Activated T-helper 1 cell treated with anti-CD3 and anti-CD28 coated beads, Interleukin-2, amount 50 U/mL, for 16 hours (primary cell): ENCODE data around the gene DNAAF8.

Source experiments
- DNase-seq, 2 donors: peaks; one replicate each; pipeline ENCODE4 v3.0.0-alpha.2; 2020; ENCODE audit warnings: low read depth in 1 of 2, low spot score in 1 of 2

Gene DNAAF8

GRCh38 chr16:4695473-4696171, 38.7 kb upstream of the DNAAF8 start:
- no peak for DNase-seq

GRCh38 chr16:4696172-4696904, 38.0 kb upstream of the DNAAF8 start:
- DNase-seq = no peak

DNA sequence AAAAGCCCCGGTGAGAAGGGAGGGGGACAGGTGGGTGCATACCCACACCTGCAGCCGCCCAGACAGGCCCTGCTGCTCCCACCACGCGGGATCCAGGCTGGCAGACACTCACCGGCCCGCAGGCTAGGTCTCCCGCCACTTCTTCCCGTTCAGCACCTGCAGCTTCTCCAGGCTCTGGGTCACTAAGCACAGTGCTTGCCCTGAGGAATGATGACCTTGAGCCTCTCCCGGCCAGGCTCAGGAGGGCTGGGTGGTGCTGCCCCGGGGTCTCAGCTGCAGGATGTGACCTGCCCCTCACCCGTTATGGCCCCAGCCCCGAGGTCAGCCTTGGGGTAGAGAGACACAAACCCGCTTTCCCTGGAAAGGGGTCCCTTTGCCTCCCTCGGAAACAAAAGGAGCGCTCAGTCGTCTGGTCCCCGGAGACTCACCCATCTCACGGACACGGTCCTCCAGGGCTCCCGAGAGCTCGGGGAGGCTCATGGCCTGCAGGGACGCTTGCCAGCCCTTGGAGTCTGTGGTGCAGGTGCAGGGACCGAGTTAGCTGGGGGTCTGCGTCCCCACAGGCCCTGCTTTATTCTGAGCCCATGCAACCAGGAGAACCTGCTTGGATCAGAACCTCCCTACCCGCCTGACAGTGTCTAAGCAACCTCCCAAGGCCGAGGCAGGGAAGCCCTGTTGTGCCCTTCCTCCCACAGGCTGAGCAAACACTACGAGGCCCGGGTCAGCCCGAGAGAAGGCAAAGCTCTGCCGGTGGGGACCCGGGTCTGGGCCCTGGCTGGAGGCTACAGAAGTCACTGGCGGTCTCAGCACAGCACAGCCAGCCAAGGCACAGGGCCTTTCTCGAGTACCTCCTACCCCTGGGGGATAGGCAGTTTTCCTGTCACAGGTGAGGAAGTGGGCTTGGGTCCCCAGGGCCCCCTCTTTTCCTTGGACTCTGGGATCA, 37.2 kb upstream of the DNAAF8 start:
- no peak for DNase-seq

DNA sequence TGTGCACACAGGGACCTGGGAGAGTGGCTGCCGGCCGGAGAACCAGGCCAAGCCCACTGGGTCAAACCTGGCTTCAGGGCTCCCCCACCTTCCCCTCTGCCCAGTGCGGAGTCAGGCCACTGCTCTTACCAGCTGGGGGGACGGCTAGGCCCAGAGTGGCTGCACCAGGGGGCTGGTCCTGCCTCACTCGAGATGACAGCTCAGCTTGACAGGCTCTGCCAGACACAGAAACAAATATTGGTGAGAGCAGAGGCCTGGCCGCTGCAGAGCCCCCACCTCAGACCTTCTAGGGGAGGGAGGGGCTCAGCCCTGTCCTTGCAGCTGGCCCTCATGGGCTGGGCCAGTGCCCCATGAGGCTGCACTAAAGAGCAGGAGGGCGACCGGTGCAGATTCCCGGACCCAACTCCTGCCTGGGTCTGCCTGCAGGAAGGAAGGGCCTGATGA, 36.5 kb upstream of the DNAAF8 start:
- no peak for DNase-seq

DNA sequence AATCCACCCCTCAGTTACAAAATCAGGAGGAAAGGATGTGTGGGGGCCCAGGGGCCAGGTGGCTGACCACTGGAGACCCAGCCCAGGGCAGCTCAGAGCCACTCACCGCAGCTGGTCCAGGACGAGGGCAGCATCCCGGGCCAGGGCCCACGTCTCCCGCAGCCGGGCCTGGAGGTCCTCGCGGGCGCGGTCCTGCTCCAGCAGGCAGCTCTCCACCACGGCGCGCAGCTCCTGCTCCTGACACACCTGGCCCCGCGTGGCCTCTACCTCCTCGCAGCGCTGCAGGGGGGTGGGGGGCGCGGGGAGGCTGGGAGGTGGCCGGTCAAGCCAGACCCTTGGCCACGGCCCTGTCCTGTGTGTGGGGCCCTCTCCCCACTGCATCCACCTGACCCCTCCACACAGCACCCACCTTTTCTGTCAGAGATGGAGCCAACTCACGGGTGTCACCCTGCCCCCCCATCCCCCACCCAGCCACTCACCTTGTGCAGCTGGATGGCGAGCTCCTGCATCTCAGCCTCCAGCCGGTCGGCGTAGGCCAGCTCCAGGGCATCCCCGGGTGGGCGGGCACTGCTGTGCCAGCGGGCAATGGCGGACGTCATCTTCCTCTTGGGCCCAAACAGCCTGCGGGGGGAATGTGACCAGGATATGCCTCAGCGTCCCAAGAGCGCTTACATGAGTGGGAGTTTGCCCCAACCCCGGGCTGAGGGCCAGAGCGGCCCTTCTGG, 35.9 kb upstream of the DNAAF8 start:
- no peak for DNase-seq

DNA sequence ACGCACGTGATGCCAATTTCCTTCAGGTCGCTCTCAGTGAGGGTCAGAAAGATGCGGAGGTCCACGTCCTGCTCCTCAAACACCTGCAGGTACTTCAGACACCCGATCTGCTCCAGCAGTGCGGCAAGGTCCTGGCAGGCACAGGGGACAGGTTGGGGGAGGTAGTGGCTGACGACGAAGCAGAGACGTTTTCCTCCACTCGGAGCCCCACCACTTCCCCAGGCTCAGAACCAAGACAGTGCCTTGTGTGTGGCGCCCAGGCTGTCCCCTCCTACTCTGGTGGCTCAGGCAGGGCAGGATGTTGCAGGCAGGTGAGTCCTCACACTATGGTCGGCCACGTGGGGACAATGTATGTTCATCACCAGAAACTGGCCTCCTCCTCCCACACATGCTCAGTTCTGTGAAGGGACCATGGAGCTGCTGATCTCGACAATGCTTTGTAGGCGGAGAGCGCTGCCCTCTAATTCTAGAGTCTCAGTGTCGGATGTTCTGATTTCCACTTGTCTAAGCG, 35.2 kb upstream of the DNAAF8 start:
- no peak for DNase-seq

DNA sequence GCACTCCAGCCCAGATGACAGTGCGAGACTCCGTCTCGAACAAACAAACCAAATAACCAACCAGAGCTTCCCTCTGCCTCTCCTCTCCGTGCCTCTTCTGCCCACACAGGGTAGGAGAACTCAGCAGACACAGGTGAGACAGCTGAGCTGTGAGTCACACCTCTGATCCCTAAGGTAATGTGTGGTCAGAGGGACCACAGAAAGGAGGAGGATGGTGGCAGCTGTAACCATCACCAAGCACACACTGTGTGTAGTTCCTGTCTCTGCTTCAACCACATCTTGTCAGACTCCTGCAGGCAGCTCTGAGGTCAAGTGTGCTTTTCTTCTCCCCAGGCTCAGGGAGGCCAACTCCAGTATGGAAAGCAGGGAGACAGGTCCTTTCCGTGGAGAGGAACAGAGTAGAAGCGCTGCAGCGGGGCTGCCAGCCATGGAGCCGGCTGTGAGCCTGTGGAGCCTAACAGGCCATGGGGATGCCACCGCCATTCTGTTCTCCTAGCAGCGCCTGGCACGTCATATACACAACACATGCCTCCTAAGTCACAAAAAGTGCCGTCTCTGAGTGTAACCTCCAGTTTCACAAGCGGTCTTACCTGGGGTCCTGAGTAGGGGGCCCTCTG, 33.8 kb upstream of the DNAAF8 start:
- no peak for DNase-seq

DNA sequence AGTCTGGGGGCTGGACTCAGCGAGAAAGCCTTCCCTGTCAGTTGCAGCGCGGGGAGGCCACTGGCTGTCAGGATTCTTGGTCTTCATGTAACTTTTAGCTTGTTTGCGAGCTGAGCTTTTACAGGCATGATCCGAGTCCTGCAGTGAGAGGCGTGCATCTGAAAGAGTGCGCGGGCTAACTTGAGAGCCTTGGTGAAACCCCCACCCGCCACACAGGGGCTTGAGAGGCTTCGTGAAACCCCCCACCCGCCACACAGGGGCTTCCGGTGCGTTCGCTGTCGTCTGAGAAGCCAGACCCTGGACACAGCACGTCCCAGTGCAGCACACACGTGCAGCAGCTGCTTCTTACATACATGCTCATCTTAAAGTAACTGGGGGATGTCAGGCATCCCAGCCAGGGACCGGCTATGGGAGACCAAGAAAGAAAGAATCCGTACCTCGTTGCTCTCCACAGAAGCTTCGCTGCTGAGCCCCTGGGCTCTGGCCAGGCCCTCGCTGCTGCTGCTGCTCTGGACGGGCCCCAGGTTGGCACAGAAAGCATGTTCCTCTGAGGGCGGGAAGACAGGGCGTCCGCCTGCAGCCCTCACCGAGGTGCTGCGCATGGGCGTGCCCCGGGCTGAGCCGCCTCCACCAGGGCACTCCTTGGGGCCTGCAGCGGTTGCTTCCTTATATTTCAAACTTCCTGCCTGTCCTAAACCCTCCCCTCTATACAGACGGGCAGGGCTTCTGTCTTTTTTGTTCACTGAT, 33.2 kb upstream of the DNAAF8 start:
- DNase-seq = no peak

DNA sequence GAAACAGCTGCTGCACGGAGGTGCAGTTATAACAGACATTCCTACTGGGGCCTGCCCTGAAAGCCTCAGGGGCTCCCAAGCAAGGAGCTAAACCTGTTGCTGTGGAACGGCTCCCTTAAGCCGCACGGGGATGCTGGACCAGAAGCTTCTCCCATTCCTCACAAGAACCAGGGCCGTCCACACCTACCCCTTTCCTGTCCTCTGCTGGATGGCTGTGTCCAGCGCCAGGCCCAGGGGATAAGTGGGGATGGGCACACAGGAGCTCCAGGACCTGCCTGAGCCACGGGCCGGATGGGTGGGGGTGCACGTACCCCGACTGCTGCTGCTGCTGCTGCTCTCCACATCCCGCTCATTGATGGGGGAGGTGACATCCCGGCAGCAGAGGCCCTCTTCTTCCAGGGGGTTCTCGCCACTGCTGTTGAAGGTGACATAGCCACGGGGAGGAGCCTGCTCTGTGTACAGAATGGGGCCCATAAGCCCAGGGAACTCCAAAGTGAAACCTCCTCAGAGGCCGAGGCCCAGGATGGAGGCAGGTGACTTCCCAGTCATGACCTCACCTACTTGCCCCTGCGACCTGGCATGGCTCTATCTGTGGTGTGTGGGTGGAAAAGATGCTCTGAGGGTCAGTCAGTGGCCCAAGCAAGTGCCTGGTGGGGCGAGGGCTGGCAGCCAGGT, 32.4 kb upstream of the DNAAF8 start:
- no peak for DNase-seq

GRCh38 chr16:4702466-4702808, 31.9 kb upstream of the DNAAF8 start:
- no peak for DNase-seq

GRCh38 chr16:4703906-4704305, 30.4 kb upstream of the DNAAF8 start:
- DNase-seq = no peak

- DNase-seq = no peak
Observed at GRCh38 chr16:4704491-4704890, 29.8 kb upstream of the DNAAF8 start.

DNA sequence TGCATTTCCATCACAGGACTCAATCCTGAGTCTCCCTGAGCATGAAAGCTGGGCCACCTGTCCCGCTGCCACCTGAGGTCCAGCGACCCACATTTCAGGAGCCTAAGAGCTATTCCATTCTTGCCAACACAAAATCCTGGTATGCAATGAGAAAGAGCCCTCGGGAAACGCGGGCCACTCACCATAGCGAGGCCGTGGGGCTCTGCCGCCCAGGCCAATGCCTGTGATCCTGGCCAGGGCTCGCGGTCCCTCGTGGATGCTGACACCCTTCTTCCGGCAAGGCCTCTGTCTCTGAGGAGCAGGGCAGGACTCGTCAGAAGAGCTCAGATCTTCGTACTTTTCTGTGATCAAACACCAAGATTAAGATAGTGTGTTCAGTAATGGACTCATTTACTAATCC, 29.4 kb upstream of the DNAAF8 start:
- DNase-seq = no peak

DNA sequence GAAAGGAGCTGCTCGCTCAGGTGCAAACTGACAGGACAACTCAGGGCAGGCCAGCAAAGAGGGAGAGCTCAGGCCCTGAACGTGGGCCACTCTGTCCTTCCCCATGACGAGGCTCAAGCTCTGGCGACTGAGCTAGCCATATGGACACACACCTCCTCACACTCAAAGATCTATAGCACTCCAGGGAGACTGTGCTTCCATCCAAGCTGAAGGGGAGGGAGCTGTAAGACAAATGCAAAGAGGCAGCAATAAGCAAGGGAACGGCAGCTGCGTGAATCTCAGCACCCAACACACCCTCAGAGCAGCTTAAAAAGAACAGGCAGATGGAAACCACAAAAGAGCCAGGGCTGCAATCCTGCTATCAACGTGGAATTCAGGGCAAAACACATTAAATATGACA, 27.5 kb upstream of the DNAAF8 start:
- DNase-seq = no peak

GRCh38 chr16:4709481-4709880, 24.9 kb upstream of the DNAAF8 start:
- no peak for DNase-seq

- DNase-seq = no peak
Observed at GRCh38 chr16:4713663-4714501, 20.5 kb upstream of the DNAAF8 start.

DNA sequence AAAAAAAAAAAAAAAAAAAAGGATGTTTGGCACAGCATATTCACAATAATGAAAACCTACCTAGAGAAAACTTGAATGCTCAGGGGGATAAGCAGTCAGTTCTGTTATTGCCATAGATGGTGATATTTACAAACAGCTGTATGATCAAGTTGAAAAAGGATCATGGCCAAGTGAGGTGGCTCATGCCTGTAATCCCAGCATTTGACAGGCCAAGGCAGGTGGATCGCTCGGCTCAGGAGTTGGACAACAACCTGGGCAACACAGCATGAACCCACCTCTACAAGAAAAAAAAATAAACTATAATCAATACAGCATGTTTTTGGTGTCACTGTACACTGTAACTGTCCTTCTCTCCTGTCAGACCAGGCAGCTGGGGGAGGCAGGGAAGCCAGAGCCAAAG, 19.3 kb upstream of the DNAAF8 start:
- DNase-seq = no peak

GRCh38 chr16:4718466-4718865, 15.9 kb upstream of the DNAAF8 start:
- DNase-seq = no peak
